IPS-NIHi11 (cell line): ENCODE measurements around the gene EEF1A2.
"Not testable (repeated sequence)": the region's sequence is repeated elsewhere in the genome, so short reads cannot be mapped to it uniquely, and the experiment has no call there.

Experiments
- DNase-seq: peaks from one replicate; pipeline ENCODE4 v3.0.0; 2012; ENCODE audit warnings: mixed read lengths, low spot score

The EEF1A2 gene

GRCh38 chr20:63487116-63487764 is 11.6 kb downstream of the EEF1A2 start:
- DNase-seq = no peak

GRCh38 chr20:63486300-63486855 is 12.5 kb downstream of the EEF1A2 start:
- no peak for DNase-seq

DNA sequence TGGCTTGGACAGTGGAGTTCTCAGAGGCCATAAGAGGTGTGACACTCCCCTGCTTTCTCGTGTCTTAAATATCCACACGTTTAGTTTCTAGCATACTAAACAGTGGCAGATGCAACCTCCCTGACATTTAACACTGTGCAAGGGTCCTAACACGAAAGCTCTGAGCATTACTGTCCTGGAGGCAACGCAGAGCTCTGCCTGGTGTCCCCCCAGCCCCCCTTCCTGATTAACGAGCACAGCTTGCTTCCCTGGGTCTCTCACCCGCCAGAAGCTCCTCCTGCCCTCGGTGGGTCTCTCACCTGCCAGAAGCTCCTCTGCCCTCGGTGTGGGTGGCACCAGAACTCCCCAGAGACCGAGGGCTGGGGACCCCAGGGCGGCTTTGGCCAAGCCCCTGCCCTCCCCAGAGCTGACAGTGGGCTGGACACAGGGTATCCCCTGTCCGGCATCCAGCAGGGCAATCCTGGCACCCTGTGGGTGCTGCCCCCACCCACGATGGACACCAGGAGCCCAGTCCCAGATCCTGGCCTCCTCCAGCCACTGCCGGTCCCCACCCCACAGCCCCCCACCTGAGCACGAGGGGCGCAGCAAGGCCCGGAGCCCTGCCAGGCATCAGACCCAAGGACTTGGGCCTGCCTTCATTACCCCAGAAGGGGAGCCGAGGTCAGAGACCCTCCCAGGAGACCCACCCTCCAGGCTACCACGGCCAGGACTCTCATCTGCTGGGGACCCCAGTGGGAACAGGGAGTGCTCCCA is 14.1 kb downstream of the EEF1A2 start:
- no peak for DNase-seq

- no peak for DNase-seq
These were observed 14.6 kb downstream of the EEF1A2 start for GRCh38 chr20:63484236-63484635.

- DNase-seq = peak; percentile 74
These were observed 15.0 kb downstream of the EEF1A2 start for GRCh38 chr20:63483834-63484233.

- no peak for DNase-seq
These were observed 16.8 kb downstream of the EEF1A2 start for GRCh38 chr20:63482021-63482587.

GRCh38 chr20:63481503-63481902 is 17.4 kb downstream of the EEF1A2 start:
- no peak for DNase-seq

DNA sequence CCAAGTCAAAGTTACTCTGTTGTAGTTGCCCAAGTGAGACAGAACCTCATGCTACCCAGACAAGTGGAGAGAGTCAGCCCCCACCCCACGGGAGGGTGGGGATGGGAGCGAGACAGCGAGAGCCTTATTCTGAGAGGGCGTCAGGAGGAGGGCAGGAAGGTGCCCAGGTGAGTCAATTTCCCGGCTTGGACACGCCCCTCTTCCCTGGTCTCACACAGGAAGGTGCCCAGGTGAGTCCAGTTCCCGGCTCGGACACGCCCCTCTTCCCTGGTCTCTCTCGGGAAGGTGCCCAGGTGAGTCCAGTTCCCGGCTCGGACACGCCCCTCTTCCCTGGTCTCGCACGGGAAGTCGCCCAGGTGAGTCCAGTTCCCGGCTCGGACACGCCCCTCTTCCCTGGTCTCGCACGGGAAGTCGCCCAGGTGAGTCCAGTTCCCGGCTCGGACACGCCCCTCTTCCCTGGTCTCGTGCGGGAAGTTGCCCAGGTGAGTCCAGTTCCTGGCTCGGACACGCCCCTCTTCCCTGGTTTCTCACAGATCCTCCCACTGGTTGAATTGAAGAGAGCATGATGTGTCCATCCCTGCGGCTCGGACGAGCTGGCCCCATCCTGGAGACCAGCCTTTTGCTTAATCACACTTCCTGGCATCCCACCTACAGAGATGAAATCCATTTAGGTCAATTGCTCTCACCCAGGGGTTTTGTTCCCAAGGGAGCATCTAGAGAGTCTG is 19.0 kb downstream of the EEF1A2 start:
- not testable (repeated sequence) for DNase-seq

- DNase-seq = no peak
These were observed 20.3 kb downstream of the EEF1A2 start for GRCh38 chr20:63478346-63479302.

DNA sequence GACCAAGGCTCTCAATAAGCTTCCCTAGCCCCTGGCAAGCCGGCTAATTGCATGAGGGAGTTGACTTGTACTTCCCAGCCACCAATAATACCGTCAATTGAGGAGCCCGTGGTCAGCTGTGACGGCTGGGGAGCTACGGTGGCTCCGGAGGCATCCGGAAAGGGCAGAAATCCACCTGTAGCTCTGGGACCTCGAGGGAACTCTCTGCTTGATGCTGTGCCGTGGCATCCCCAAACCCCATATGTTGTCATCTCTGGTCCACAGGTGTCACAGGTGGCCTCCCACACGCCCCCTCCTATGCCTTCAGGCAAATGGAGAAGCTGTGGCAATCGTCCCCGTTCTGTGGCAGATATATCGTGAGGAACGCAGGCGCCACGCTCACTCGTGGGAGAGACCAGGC is 20.9 kb downstream of the EEF1A2 start:
- DNase-seq = no peak

DNA sequence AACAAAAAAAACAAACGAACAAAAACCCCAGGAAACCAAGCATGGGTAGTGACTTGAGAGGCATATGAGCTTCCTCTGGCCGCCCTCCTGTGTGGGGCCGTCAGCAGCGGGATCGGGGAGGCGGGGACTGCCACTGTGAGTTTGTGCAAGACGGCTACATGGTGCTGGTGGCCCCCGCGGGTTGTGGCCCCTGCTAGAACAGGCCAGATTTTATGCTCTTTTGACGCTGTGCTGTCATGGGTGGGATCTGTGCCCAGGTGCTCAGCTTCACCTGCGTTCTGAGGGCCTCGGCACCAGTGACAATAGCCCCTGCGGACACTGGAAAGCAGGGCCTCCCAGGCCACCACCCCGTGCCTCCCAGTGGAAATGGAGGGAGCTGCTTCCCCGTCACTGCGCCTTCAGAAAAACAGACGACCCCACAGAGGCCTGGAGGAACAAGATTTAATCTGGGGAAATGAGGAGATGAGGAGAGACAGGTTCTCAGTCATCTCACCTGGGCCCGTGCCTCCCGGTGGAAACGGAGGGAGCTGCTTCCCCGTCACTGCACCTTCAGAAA is 21.7 kb downstream of the EEF1A2 start:
- DNase-seq = no peak

DNA sequence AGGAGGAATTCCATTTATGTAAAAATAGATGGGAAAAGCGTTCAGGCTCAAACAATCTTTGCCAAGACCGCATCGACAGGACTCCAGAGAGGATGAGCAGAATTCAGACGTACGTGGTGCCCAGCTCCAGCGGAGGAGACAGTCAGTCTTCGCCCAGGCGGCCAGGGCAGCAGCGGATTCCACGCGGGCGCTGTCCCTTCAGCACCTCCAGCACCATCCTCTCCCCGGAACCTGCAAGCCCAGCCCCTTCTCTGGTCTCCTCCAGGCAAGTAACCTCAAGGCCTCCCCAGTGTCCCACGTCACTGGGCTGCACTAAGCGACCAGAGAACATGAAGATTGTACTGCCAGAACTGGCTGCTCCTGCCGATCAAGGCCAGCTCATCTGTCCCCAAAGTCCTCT is 23.7 kb downstream of the EEF1A2 start:
- DNase-seq = peak; percentile 88

- DNase-seq = no peak
These were observed 25.1 kb downstream of the EEF1A2 start for GRCh38 chr20:63473555-63474449.

DNA sequence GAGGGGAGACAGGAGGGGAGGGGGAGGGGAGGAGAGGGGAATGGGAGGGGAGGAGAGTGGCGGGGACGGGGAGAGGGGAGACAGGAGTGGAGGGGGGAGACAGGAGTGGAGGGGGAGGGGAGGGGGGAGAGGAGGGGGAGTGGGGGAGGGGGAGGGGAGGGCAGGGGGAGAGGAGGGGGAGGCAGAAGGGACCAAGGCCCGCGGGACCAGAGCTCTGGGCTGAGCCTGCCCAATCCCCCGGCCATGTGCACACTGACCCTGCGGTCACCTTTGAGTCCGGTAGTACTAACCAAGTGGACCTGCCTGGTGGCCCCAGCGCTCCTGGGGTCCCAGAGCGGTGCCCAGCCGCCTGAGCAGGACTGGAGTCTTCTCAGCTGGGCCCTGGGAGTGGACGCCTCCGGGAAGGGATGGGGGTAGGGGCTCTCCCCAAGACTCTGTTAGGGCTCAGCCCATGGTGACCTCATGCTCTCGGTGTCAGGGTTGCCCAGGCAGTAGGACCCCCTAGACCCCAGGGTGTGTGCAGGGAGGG is 26.0 kb downstream of the EEF1A2 start:
- no peak for DNase-seq

DNA sequence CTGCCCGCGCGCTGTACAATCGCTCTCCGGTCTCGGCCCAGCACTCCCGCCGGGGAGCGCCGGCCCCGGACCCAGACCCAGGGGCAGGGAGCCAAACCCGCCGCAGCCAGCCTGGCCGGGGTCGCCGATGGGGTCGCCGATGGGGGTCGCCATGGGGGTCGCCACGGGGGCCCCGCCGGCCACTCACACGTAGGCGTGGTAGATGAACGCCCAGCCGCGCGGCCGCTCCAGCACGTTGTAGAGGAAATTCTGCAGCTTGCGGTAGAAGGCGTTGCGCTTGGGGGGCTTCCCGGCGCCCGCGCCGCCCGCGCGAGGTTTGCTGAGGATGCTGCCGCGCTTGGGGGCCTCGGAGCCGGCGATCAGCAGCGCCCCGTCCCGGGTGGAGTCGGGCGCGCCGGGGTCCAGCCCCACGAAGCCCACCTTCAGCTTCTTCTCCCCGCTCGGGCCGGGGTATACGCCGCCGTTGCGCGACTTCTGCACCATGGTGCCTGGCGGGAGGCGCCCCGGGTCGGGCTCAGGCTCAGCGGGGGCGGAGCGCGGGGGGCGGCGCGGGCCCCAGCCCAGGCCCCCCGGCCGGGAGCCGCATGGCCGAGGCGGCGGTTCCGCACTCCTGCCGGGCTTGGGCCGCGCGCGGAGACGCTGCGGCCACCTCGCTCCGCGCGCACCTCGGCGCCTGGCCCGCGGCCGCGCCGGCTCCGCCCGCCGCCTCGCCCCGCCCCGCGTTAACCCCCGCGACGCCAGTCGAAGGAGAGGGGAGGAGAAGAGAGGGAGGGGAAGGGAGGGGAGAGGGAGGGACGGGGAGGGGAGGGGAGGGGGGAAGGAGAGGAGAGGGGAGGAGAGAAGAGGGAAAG is 26.7 kb downstream of the EEF1A2 start, which contains the start of gene KCNQ2:
Gene KCNQ2 (minus strand): TSS at position 675 of the 851 bp plus-strand sequence. CDS start 192 bp downstream, at position 483.
- peak; percentile 88 for DNase-seq

DNA sequence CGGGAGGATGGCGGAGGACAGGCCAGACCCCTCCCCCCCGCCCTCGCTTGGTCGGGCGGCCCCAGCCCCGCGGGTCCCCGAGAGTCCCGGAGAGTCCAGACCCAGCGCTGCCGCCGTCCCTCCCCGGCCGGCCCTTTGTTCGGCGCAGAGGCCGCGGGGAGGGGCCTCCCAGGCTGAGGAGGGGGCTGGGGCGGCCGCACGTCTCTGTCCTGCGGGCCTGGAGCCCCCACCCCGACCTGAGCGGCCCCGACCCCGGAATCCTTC is 27.2 kb downstream of the EEF1A2 start:
- DNase-seq = peak; percentile 73

- no peak for DNase-seq
These were observed 27.7 kb downstream of the EEF1A2 start for GRCh38 chr20:63471002-63471716.

DNA sequence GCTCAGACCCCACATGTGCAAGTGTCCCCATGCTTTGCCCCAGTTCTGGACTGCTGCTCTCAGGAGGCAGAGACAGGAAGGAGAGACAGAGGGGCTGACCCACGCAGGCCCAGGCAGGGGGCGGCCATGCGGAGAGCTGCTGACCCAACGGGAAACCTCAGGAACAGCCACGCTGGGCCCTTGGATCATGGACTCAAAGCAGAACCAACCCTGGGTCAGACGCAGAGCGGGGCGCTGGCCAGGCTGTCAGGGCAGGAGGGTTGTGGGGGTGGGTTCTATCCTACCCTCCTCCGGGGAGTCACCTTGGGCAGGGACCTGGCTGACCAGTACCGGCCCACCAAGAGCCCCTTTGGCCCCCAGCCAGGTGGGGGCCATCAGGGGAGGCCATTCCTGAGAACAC is 28.5 kb downstream of the EEF1A2 start:
- no peak for DNase-seq
